Neural cell (in vitro differentiated cells): ENCODE results near the gene COLQ. TPM values are rescaled to one million over a fixed set of nuclear protein-coding genes. Genes with fewer than 3 reads are reported as not detected.

ENCODE experiments used
- H2AFZ ChIP-seq: fragments of 200-600, 300-800 bp; sonication (generic), shearing (Covaris generic); 2 replicates; pipeline ENCODE4 v1.6.0; 2014; ENCODE audit warnings: low read depth, mild to moderate bottlenecking, antibody characterized with exemption, low read length, moderate library complexity
- H3F3A ChIP-seq: fragments of 200-600 bp; shearing (Covaris generic); 2 replicates; pipeline ENCODE4 v1.6.1; 2016; ENCODE audit warnings: mild to moderate bottlenecking, moderate library complexity, mixed read lengths, antibody characterized with exemption, low read length; ENCODE audit not compliant: insufficient read depth, poor library complexity, severe bottlenecking
- H3K27ac ChIP-seq: fragments of 200-600, 300-800 bp; sonication (generic), shearing (Covaris generic); 2 replicates; pipeline ENCODE4 v1.5.1; 2014; ENCODE audit warnings: mild to moderate bottlenecking, low read length, moderate library complexity
- H3K27me3 ChIP-seq: fragments of 300-800, 200-600 bp; sonication (generic), shearing (Covaris generic); 2 replicates; pipeline ENCODE4 v1.6.0; 2014; ENCODE audit warnings: mild to moderate bottlenecking, low read depth, low read length, moderate library complexity; ENCODE audit not compliant: insufficient read depth
- H3K36me3 ChIP-seq: fragments of 300-800, 200-600 bp; sonication (generic), shearing (Covaris generic); 2 replicates; pipeline ENCODE4 v1.5.1; 2014; ENCODE audit warnings: mild to moderate bottlenecking, antibody characterized with exemption, low read length, moderate library complexity; ENCODE audit not compliant: insufficient read depth
- H3K4me2 ChIP-seq: fragments of 300-800, 200-600 bp; sonication (generic), shearing (Covaris generic); 2 replicates; pipeline ENCODE4 v1.6.0; 2014; ENCODE audit warnings: mild to moderate bottlenecking, low read length
- H3K4me3 ChIP-seq: fragments of 300-800, 200-600 bp; sonication (generic), shearing (Covaris generic); 2 replicates; pipeline ENCODE4 v1.5.1; 2014; ENCODE audit warnings: mild to moderate bottlenecking, low read length, moderate library complexity
- H3K79me2 ChIP-seq: fragments of 200-600 bp; shearing (Covaris generic); replicated peaks from 2 replicates; pipeline ENCODE4 v1.6.0; 2014; ENCODE audit warnings: mild to moderate bottlenecking, low read length, moderate library complexity; ENCODE audit not compliant: insufficient read depth
- H3K9ac ChIP-seq: fragments of 300-800, 200-600 bp; sonication (generic), shearing (Covaris generic); 2 replicates; pipeline ENCODE4 v1.6.1; 2016; ENCODE audit warnings: mild to moderate bottlenecking, low read length, mixed read lengths
- H3K9me2 ChIP-seq: fragments of 200-600 bp; shearing (Covaris generic); 2 replicates; pipeline ENCODE4 v1.6.1; 2016; ENCODE audit warnings: mild to moderate bottlenecking, low read length, mixed read lengths; ENCODE audit not compliant: insufficient read depth
- H3K9me3 ChIP-seq: fragments of 200-600, 300-800 bp; sonication (generic), shearing (Covaris generic); 2 replicates; pipeline ENCODE4 v1.6.1; 2016; ENCODE audit warnings: mild to moderate bottlenecking, mixed run types, low read length, moderate library complexity, mixed read lengths
- H4K20me1 ChIP-seq: fragments of 200-600 bp; shearing (Covaris generic); 2 replicates; pipeline ENCODE4 v1.6.1; 2016; ENCODE audit warnings: mild to moderate bottlenecking, mixed run types; ENCODE audit not compliant: insufficient read depth
- CTCF ChIP-seq: fragments of 450-650 bp; IDR thresholded peaks from 2 replicates; pipeline ENCODE4 v1.5.1; 2014; ENCODE audit warnings: antibody characterized with exemption, mild to moderate bottlenecking, moderate library complexity; ENCODE audit not compliant: poor library complexity, severe bottlenecking
- EP300 ChIP-seq: fragments of 450-650 bp; conservative IDR thresholded peaks from 2 replicates; pipeline ENCODE4 v1.6.1; 2014; ENCODE audit warnings: antibody characterized with exemption, mild to moderate bottlenecking, moderate library complexity; ENCODE audit not compliant: poor library complexity, severe bottlenecking
- EZH2 ChIP-seq: fragments of 200-600, 300-800 bp; shearing (Covaris generic), sonication (generic); IDR thresholded peaks from 2 replicates; pipeline ENCODE4 v1.6.1; 2014; ENCODE audit warnings: antibody characterized with exemption, low read length, borderline replicate concordance, mild to moderate bottlenecking; ENCODE audit not compliant: insufficient read depth, poor library complexity, severe bottlenecking
- MXI1 ChIP-seq: fragments of 450-650 bp; conservative IDR thresholded peaks from 2 replicates; pipeline ENCODE4 v1.6.1; 2014; ENCODE audit warnings: antibody characterized with exemption, mild to moderate bottlenecking; ENCODE audit not compliant: poor library complexity, severe bottlenecking
- POLR2AphosphoS5 ChIP-seq: IDR thresholded peaks from 2 replicates; pipeline ENCODE4 v1.6.1; 2012
- RAD21 ChIP-seq: fragments of 450-650 bp; conservative IDR thresholded peaks from 2 replicates; pipeline ENCODE4 v1.6.1; 2014; ENCODE audit warnings: antibody characterized with exemption, mild to moderate bottlenecking, moderate library complexity
- REST ChIP-seq: IDR thresholded peaks from 2 replicates; pipeline ENCODE4 v1.6.1; 2012; ENCODE audit warnings: borderline replicate concordance
- SMC3 ChIP-seq: fragments of 450-650 bp; conservative IDR thresholded peaks from 2 replicates; pipeline ENCODE4 v1.6.1; 2014; ENCODE audit warnings: antibody characterized with exemption, mild to moderate bottlenecking, moderate library complexity; ENCODE audit not compliant: poor library complexity
- TAF1 ChIP-seq: IDR thresholded peaks from 2 replicates; pipeline ENCODE4 v1.6.1; 2012; ENCODE audit warnings: low read depth
- polyA plus RNA-seq: library from polyadenylated mRNA; depleted of rRNA; stranded (reverse); fragments of >200 nt; gene quantifications from 2 replicates; pipeline ENCODE4 v1.2.3, GENCODE V29; 2014

COLQ gene
- polyA plus RNA-seq, 1 donor from 2014 or later = 9.5 TPM

DNA sequence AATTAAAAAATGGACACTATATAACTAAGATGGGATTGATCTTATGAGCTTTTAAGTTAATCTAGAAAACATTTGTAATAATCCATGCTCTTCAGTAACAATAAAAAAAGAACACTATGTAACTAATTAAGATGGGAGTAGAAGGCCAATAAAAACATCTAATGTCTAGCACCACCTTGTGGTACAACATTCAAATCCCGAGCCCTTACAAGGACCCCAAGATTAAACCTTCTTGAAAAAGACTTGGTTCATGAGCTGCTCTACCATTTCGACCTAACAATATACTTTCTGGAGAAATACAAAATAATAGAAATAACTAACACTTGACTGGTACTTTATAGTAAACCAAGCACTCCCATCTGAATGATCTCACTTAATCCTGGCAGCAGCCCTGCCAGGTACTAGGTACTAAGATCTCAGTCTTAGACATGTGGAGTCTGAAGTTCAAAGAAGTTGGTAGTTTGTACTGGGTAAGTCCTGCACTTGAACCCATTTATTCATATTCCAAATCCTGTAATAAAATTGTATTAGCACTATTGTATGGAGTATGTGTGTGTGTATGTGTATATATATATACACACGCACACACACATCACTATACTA is 116.0 kb downstream of the COLQ start:
- Histone ChIP-seq H3K9me3 (no peaks in the 10 kb centered on the region), H3K4me2 (no peak overlapping the region), H3K9me2 (no peaks in the 10 kb centered on the region), H3K27ac (no peak overlapping the region), H3K36me3 (peaks cover 8% of the 10 kb centered on the region), H3K9ac (no peak overlapping the region), H3F3A (no peaks in the 10 kb centered on the region), H3K79me2 (no peaks in the 10 kb centered on the region), H3K27me3 (no peaks in the 10 kb centered on the region), H4K20me1 (no peaks in the 10 kb centered on the region), H2AFZ (no peak overlapping the region), H3K4me3 (no peak overlapping the region)
- TF ChIP-seq RAD21 = peak; percentile 65
- TF ChIP-seq CTCF = peak; percentile 69
- no peak for TF ChIP-seq EP300
- TF ChIP-seq SMC3 = peak; percentile 75

DNA sequence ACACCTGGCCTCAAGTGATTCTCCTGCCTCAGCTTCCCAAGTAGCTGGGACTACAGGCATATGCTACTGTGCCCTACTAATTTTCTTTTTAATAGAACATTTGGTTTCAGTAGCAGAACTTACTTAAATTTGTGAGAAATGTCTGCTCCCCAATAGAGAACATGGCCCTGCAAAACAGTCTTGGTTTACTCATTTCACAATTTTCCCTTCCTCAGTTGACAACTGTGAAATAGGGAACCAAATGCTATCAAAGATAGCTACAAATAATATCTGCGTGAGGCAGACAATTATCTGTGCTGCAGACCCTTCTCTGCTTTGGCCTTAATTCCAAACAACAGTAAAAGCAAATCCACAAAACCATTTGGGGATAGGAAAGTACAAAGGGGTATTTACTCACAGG is 116.7 kb downstream of the COLQ start:
- no peaks in the 10 kb centered on the region for H4K20me1 ChIP-seq
- H3K9me3 ChIP-seq = no peaks in the 10 kb centered on the region
- no peaks in the 10 kb centered on the region for H3K79me2 ChIP-seq
- H2AFZ ChIP-seq = no peak overlapping the region
- no peak overlapping the region for H3K9ac ChIP-seq
- no peaks in the 10 kb centered on the region for H3K27me3 ChIP-seq
- TF ChIP-seq POLR2AphosphoS5 (no peak), TAF1 (no peak), RAD21 (no peak), SMC3 (no peak), EZH2 (no peak)
- H3K9me2 ChIP-seq = no peaks in the 10 kb centered on the region
- peaks cover 8% of the 10 kb centered on the region for H3K36me3 ChIP-seq
- no peak overlapping the region for H3K4me3 ChIP-seq
- no peak overlapping the region for H3K27ac ChIP-seq
- no peak overlapping the region for H3K4me2 ChIP-seq
- no peaks in the 10 kb centered on the region for H3F3A ChIP-seq

- H3K79me2 ChIP-seq = no peaks in the 10 kb centered on the region
- H3K4me2 ChIP-seq = no peak overlapping the region
- no peak overlapping the region for H3K27ac ChIP-seq
- peaks cover 8% of the 10 kb centered on the region for H3K36me3 ChIP-seq
- H3K9me2 ChIP-seq = no peaks in the 10 kb centered on the region
- H3F3A ChIP-seq = no peaks in the 10 kb centered on the region
- H3K9me3 ChIP-seq = no peaks in the 10 kb centered on the region
- no peak overlapping the region for H3K4me3 ChIP-seq
- no peaks in the 10 kb centered on the region for H4K20me1 ChIP-seq
- no peak overlapping the region for H3K9ac ChIP-seq
- no peak overlapping the region for H2AFZ ChIP-seq
- no peaks in the 10 kb centered on the region for H3K27me3 ChIP-seq
- TF ChIP-seq MXI1 = no peak
- TF ChIP-seq SMC3 = no peak
- no peak for TF ChIP-seq REST
- TF ChIP-seq CTCF = no peak
- no peak for TF ChIP-seq EP300
Observed at GRCh38 chr3:15403965-15404364, 117.5 kb downstream of the COLQ start.
